DND-41 (cell line): ENCODE results near the gene TMEM223.
A peak's percentile ranks its signal among the peaks of the same experiment; 100 is the strongest.
"Not testable (repeated sequence)": the region's sequence is repeated elsewhere in the genome, so short reads cannot be mapped to it uniquely, and the experiment has no call there.

ENCODE experiments used
- ATAC-seq: fragments of 200-7000 bp; cut with Tn5 transposase; 3 replicates; pipeline ENCODE4 v1.9.1; 2021; ENCODE audit warnings: low read depth; ENCODE audit not compliant: insufficient read depth
- DNase-seq: peaks from one replicate; pipeline ENCODE4 v3.0.0-alpha.2; 2020
- H2AFZ ChIP-seq: 2 replicates; pipeline ENCODE4 v1.6.0; 2012; ENCODE audit warnings: low read depth, low read length
- H3K27ac ChIP-seq: 2 replicates; pipeline ENCODE4 v1.5.1; 2012; ENCODE audit warnings: low read length, inconsistent platforms
- H3K27me3 ChIP-seq: fragments of 200-600 bp; sonication (generic); 2 replicates; pipeline ENCODE4 v1.6.0; 2012; ENCODE audit warnings: low read length, mild to moderate bottlenecking, inconsistent platforms; ENCODE audit not compliant: insufficient read depth, poor library complexity
- H3K36me3 ChIP-seq: 2 replicates; pipeline ENCODE4 v1.5.1; 2012; ENCODE audit warnings: low read length, inconsistent platforms; ENCODE audit not compliant: insufficient read depth
- H3K4me1 ChIP-seq: 2 replicates; pipeline ENCODE4 v1.5.1; 2012; ENCODE audit warnings: mild to moderate bottlenecking, low read length; ENCODE audit not compliant: insufficient read depth
- H3K4me2 ChIP-seq: 2 replicates; pipeline ENCODE4 v1.6.0; 2012; ENCODE audit warnings: mild to moderate bottlenecking, moderate library complexity, low read length, inconsistent platforms; ENCODE audit not compliant: insufficient read depth
- H3K4me3 ChIP-seq, 2 experiments: fragments of 200-600 bp in 1 of 2; shearing (Covaris generic) in 1 of 2; 2 replicates each; pipeline ENCODE4 v1.5.1; 2012 to 2016; ENCODE audit warnings: inconsistent platforms in 2 of 2, low read length in 2 of 2, mild to moderate bottlenecking in 2 of 2, low read depth in 1 of 2, moderate library complexity in 1 of 2
- H3K79me2 ChIP-seq: 2 replicates; pipeline ENCODE4 v1.6.0; 2012; ENCODE audit warnings: low read length, inconsistent platforms; ENCODE audit not compliant: insufficient read depth
- H3K9ac ChIP-seq: 2 replicates; pipeline ENCODE4 v1.6.0; 2012; ENCODE audit warnings: low read depth, mild to moderate bottlenecking, inconsistent platforms, low read length, moderate library complexity
- H3K9me3 ChIP-seq: 2 replicates; pipeline ENCODE4 v1.5.1; 2012; ENCODE audit warnings: low read length, moderate library complexity, mild to moderate bottlenecking, inconsistent platforms; ENCODE audit not compliant: insufficient read depth, severe bottlenecking
- H4K20me1 ChIP-seq: 2 replicates; pipeline ENCODE4 v1.6.0; 2012; ENCODE audit warnings: low read length; ENCODE audit not compliant: insufficient read depth
- EZH2 ChIP-seq: IDR thresholded peaks from 3 replicates; pipeline ENCODE4 v1.6.1; 2012; ENCODE audit warnings: borderline replicate concordance, low read depth, mild to moderate bottlenecking, moderate library complexity, low read length, inconsistent platforms; ENCODE audit not compliant: severe bottlenecking
- TF ChIP-seq, protein P1 (sequence below): IDR thresholded peaks from 2 replicates; pipeline ENCODE4 v1.5.1; 2012; ENCODE audit warnings: borderline replicate concordance, low read length, moderate library complexity, mild to moderate bottlenecking; ENCODE audit not compliant: poor library complexity, severe bottlenecking; ENCODE audit errors: extremely low read depth

TMEM223 gene

GRCh38 chr11:62771144-62772021 lies 20.4 kb downstream of the TMEM223 start, which contains the start of gene TAF6L:
TSS of gene TAF6L (plus strand) at chr11:62771396. CDS start at chr11:62775784, 4,388 bp downstream.
- Histone ChIP-seq H3K79me2 (peaks cover 35% of the 10 kb centered on the region), H3K9me3 (no peaks in the 10 kb centered on the region), H3K4me1 (peaks cover 27% of the 10 kb centered on the region), H3K4me3 (peak within 1 kb of the TSS; percentile 41 to 69), H3K27ac (peak within 1 kb of the TSS; percentile 78), H3K27me3 (no peaks in the 10 kb centered on the region), H3K36me3 (peaks cover 33% of the 10 kb centered on the region), H3K9ac (peak within 1 kb of the TSS; percentile 60), H2AFZ (peak within 1 kb of the TSS; percentile 73), H3K4me2 (peak within 1 kb of the TSS; percentile 77), H4K20me1 (no peaks in the 10 kb centered on the region)
- no peak for TF ChIP-seq EZH2
- TF ChIP-seq, protein P1, sequence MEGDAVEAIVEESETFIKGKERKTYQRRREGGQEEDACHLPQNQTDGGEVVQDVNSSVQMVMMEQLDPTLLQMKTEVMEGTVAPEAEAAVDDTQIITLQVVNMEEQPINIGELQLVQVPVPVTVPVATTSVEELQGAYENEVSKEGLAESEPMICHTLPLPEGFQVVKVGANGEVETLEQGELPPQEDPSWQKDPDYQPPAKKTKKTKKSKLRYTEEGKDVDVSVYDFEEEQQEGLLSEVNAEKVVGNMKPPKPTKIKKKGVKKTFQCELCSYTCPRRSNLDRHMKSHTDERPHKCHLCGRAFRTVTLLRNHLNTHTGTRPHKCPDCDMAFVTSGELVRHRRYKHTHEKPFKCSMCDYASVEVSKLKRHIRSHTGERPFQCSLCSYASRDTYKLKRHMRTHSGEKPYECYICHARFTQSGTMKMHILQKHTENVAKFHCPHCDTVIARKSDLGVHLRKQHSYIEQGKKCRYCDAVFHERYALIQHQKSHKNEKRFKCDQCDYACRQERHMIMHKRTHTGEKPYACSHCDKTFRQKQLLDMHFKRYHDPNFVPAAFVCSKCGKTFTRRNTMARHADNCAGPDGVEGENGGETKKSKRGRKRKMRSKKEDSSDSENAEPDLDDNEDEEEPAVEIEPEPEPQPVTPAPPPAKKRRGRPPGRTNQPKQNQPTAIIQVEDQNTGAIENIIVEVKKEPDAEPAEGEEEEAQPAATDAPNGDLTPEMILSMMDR: no peak
- ATAC-seq (peak; percentile 92), DNase-seq (peak; percentile 97)

DNA sequence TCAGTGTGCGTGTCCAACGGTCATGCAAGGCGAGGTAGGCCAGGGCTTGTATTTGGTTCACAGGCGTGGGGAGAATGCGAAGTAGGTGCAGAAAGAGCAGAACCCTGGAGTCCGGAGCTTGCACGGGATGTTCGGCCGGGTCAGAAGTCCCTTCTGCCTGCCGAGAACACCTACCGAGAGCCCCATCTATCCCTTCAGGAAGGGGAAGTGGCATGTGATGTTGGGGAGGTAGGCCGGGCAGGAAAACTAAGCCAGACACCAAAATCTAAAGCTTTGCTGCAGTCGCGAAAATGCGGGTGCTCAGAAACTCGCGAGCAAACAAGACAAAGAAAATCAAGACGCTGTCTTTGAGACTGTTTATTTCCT lies 21.0 kb downstream of the TMEM223 start:
- peak overlapping the region; percentile 78 for H3K27ac ChIP-seq
- peaks cover 32% of the 10 kb centered on the region for H3K36me3 ChIP-seq
- no peak for DNase-seq
- H3K27me3 ChIP-seq: no peaks in the 10 kb centered on the region
- peak; percentile 18 for ATAC-seq
- H2AFZ ChIP-seq: peak overlapping the region; percentile 72
- H3K79me2 ChIP-seq: peaks cover 35% of the 10 kb centered on the region
- peak overlapping the region; percentile 60 for H3K9ac ChIP-seq
- peak overlapping the region; percentile 41 to 69; a peak in 3 of 4 replicates for H3K4me3 ChIP-seq
- peak overlapping the region; percentile 77 for H3K4me2 ChIP-seq
- no peaks in the 10 kb centered on the region for H3K9me3 ChIP-seq
- TF ChIP-seq, protein P1: no peak
- TF ChIP-seq EZH2: no peak
- peaks cover 27% of the 10 kb centered on the region for H3K4me1 ChIP-seq
- H4K20me1 ChIP-seq: no peaks in the 10 kb centered on the region

- Histone ChIP-seq H3K27ac (peak overlapping the region; percentile 69; the same call in 1 of the 2 replicates), H3K9ac (peak overlapping the region; percentile 73), H2AFZ (peak overlapping the region; percentile 72), H3K36me3 (peaks cover 24% of the 10 kb centered on the region), H3K4me3 (peak overlapping the region; percentile 13 to 86; a peak in 3 of 4 replicates), H3K79me2 (peaks cover 19% of the 10 kb centered on the region), H3K4me1 (peaks cover 22% of the 10 kb centered on the region), H3K4me2 (peak overlapping the region; percentile 63)
- ATAC-seq: peak; percentile 2; the same call in 1 of the 3 replicates
- not testable (repeated sequence) for H4K20me1 ChIP-seq, H3K27me3 ChIP-seq, H3K9me3 ChIP-seq, DNase-seq
These were observed 31.0 kb downstream of the TMEM223 start for GRCh38 chr11:62760867-62761227.
